Activated CD8-positive, alpha-beta memory T cell treated with anti-CD3 and anti-CD28 coated beads for 36 hours (primary cell): ENCODE measurements around the gene METTL24. TPM values are rescaled to one million over a fixed set of nuclear protein-coding genes. Genes with fewer than 3 reads are reported as not detected.

Experiments used
- CTCF ChIA-PET: fragments of 350-600 bp; sonication (Branson Sonifier 250); formaldehyde crosslinking; loops from one replicate; lab custom pipeline; 2021; ENCODE audit warnings: antibody characterized with exemption; lab: Charles Lee
- POLR2A ChIA-PET: fragments of 350-600 bp; sonication (Branson Sonifier 250); formaldehyde crosslinking; loops from one replicate; lab custom pipeline; 2021; ENCODE audit warnings: antibody characterized with exemption; lab: Charles Lee
- total RNA-seq, 2 experiments: library from RNA; stranded (reverse); gene quantifications; one replicate each; pipeline ENCODE4 v1.2.3, GENCODE V29; 2021

METTL24 gene
- total RNA-seq, 2 experiments from 2014 or later, result not detected

DNA sequence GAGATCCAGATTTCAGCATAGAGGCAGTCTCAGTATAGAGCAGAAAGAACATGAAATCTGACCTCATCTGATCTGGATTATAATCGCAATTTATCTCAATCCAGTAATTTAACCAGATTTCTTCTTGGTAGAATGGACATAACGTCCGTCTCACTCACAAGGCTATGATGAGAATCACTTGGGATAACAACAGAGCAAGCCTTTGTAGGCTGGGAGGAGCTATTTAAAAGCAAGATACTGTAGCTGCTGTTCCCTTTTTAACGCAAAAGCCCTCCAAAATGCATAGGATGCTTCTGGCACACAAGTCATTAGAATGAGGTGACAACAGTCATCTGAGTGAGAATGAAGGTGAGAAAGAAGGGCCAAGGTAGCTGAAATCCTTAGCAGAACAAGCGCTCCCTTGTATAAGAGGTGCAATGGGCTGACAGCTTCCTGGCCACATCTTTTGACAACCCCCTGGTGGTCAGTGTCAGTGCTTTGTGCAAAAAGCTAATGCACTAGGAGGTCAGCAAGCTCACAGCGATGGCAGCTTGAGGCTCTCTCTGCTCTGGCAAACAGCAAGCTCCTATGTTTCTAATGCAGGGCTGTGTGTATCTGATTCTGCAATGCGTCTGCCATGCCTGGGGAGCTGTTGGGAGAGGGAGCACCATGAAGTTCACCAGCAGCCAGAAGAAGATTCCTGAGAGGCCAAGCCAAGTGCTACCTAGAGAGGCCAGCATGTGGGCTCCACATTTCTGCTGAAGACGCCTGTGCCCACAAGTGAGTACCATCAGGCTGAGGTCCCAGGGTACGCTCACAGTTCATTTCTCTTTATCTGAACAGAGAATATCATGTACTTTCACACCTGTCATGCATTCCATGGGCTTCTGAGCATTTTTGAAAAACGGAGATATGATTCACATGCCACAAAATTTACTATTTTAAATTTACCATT lies 16.2 kb downstream of the METTL24 start:
- ChIA-PET CTCF (no interaction called here), POLR2A (no interaction called here)

DNA sequence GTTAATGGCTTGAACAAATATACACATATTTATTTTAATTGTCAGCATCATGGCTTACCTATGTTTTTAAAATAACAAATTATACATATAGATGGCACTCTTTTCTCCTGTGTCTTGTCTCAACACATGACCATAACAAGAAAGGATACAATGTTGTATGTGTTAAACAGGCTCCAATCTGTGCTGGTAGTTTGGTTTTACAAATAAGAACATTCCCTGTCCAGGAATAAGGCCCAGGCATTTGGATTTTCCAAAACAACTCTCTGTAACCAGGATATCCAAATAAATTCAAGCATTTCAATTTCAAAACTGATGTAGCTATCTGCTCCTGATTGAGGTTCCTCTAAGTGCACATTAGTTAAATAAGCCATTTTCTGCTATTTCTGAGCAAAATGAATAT lies 17.1 kb downstream of the METTL24 start:
- CTCF ChIA-PET, result no interaction called here
- POLR2A ChIA-PET, result no interaction called here

GRCh38 chr6:110340392-110340965 lies 17.7 kb downstream of the METTL24 start:
- ChIA-PET POLR2A (no interaction called here), CTCF (no interaction called here)

- ChIA-PET POLR2A (no interaction called here), CTCF (no interaction called here)
Measured at GRCh38 chr6:110338820-110339470, 19.2 kb downstream of the METTL24 start.

GRCh38 chr6:110337486-110337885 lies 20.7 kb downstream of the METTL24 start:
- ChIA-PET CTCF (no interaction called here), POLR2A (no interaction called here)

DNA sequence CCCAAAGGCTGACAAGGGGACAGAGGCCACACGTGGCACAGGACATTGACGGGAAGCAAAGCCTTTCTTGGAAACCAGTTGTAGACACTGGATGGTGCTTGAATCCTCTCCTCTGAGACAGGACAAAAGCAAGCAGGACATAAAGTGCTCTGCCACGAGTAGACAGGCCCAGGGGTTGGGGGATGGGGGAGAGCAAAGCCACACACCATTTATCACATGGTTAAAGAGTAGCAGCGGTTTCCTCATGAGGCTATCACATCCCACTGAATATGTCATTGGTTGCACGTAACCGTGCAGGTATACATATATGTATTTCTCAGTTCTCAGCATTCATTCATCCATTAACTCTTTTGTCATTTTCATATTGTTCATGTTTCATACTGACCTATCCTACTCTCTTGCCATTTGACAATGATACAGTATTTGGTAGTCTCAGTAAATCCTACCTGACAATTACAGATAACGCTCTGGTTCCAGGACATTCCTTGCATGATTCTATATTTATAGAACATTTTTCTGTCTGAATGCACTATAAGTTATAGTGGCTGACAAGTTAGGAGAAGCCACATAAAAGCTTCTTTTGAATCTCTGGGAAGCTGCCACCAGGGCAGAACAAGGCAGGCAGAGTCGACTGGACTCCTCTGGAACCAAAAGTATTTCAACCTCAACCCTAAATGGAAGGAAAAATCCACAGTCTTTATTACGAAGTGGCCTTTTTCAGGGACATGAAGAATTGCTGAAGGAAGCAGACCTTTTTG lies 23.5 kb downstream of the METTL24 start:
- POLR2A ChIA-PET, result no interaction called here
- CTCF ChIA-PET, result interaction anchor here (0.6 kb wide), 1 partner anchor 18 kb away, joined by 3 read pairs; no protein-coding TSS in a partner anchor

DNA sequence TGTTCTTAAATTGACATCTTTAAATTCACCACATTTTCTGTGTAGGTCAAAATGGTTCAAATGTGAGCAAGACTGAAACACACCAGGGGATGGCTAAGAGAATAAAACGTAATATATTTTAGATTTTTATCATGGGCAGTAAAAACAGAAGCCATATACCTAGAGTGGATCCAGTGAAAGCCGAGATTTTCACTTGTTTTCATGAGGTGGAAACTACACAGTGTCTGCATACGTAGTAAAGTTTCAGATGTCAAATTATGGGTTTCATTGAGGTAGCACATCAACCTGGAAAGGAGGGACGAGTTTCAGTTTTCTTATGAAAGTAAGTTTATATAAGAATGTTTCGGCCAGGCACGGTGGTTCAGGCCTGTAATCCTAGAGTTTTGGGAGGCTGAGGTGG lies 25.9 kb downstream of the METTL24 start:
- CTCF ChIA-PET, result no interaction called here

DNA sequence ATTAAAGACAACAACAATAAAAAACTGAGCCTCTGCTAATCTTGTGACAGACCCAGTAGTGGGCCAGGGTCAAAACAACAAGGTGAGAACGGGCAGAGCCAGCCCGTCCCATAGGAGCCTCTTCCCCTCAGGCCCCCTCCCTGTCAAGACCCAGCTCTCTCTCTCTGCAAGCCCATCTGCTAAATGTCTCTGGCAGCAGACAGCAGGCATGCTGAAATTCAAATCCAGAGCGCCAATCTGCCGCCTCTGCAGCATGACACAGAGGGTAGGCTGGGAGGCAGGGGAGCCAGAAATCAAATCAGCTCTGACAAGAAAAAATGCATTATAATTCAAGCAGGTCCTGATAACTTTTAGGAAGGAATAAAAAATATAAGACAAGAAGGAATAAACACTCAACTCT lies 26.3 kb downstream of the METTL24 start:
- CTCF ChIA-PET, result no interaction called here
- POLR2A ChIA-PET, result no interaction called here

More for the DNA sequence above, 25.9 kb downstream of the METTL24 start:
- POLR2A ChIA-PET, result no interaction called here

- POLR2A ChIA-PET, result no interaction called here
- CTCF ChIA-PET, result no interaction called here
Measured at GRCh38 chr6:110331390-110331789, 26.8 kb downstream of the METTL24 start.

- CTCF ChIA-PET, result no interaction called here
Measured at GRCh38 chr6:110329714-110330436, 28.3 kb downstream of the METTL24 start.

DNA sequence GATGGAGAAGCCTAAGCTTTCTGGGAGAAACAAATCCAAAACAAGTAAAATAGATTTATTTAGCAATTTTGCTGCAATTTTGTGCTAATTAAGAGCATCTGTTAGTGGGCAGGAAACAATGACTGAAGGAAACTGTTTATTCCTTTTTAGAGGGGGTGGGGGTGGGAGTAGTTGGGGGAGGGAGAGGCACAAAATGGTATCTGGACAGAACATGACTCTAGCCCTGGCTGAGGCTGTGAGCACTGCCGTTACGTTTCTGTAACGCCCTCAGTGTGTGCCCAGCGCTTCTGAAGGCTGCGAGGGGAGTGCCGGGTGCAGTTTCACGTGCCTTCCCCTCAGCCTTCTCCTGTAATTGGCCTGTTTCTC lies 28.8 kb downstream of the METTL24 start:
- ChIA-PET POLR2A (no interaction called here), CTCF (no interaction called here)

More at GRCh38 chr6:110329714-110330436, 28.3 kb downstream of the METTL24 start:
- POLR2A ChIA-PET, result no interaction called here

DNA sequence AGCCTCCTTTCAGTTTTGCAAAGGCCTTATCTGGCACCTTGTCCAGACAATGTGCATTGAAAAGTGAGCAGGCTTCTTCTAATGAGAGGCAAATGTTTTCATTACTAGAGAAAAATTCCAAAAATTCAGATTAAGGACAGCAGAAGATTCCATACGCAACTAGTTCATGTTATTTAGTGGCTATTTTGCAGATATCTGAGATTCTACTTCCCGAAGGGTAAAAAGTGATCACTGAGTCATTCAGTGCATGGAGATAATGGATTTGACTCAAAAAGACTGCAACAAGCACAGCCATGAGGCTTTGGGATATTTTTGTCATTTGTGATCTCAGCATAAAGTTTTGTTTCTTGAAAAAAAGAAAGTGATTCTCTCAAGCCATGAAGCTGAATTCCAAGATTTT lies 29.9 kb downstream of the METTL24 start:
- ChIA-PET CTCF (interaction anchor here (0.6 to 0.8 kb wide), 2 partner anchors 10 to 63 kb away, joined by 3 read pairs; no protein-coding TSS in a partner anchor), POLR2A (no interaction called here)

- POLR2A ChIA-PET, result no interaction called here
- CTCF ChIA-PET, result no interaction called here
Measured at GRCh38 chr6:110327391-110327790, 30.8 kb downstream of the METTL24 start.

DNA sequence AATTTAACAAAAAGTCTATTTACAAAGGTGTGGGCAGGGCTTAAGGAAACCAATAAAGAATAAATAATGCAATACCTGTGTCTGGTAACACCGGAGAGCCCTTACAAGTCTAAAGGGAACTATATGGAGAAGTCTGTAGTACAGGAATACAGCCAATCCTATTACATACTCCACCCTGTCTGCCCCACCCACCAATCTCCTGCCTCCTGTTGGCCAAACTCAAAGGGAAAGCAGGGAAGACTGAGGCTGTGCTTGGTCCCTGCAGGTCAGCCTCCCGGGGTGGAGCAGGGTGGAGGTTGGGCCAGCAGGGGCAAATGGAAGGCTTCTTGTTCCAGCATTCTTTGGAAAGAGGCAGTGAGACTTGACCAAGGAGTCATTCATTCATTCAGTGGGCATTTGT lies 31.5 kb downstream of the METTL24 start:
- ChIA-PET POLR2A (no interaction called here), CTCF (no interaction called here)

DNA sequence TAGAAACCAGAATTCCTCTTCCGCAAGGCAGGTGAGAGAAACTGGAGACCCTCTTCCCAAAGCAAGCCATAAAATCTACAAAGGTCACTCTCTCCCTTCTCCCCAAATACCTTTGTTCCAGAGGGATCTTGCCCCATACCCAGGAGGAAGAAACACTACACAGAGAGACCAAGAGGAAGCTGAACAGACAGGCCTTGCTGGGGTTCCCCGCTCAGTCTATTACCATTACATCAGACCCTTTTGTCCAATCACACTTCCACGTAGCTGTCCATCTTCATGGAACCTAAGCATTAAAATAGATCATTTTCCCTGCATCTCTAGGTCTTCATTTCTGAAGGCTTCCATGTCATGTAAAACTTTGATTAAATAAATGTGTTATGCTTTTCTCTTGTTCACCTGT lies 32.1 kb downstream of the METTL24 start:
- POLR2A ChIA-PET, result no interaction called here

DNA sequence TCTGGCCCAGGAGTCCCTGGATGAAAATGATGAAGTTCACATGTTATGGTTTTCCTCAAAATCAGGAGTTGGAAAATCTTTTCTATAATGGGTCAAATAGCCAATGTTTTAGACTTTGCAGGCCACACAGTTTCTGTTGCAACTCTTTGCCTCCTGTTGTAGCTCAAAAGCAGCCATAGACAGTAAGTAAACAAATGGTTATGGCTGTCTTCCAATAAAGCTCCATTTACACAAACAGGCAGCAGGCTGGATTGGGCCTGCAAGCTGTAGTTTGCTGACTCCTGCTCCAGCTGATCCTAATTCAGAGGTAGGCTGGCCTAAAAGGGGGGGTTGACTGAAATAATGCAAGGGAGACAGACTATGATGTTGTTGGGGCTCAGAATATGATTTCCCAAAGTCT lies 33.0 kb downstream of the METTL24 start:
- ChIA-PET CTCF (no interaction called here), POLR2A (no interaction called here)

More for the DNA sequence above, 32.1 kb downstream of the METTL24 start:
- CTCF ChIA-PET, result no interaction called here

GRCh38 chr6:110324548-110324947 lies 33.6 kb downstream of the METTL24 start:
- ChIA-PET CTCF (no interaction called here), POLR2A (no interaction called here)

DNA sequence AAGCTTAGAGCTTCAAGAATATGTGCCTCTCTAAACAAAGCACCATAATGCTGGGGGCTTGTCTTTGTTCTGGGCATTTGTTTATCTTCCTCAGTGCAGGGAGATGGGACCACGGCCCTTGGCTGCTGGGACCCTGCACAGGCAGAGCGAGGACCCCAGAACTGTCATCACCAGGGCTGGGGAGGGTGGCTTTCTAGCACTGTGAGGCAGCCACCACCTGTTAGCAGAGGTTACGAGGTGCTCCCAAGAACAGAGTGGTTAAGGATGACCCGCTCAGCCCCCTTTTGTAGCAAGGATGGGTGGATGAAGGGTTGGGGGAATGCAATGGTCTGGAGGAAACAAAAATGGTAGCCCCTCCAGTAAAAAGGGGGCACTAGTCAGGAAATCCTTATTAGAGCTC lies 34.9 kb downstream of the METTL24 start:
- ChIA-PET CTCF (no interaction called here), POLR2A (no interaction called here)

- ChIA-PET POLR2A (no interaction called here), CTCF (no interaction called here)
Measured at GRCh38 chr6:110322874-110323242, 35.3 kb downstream of the METTL24 start.
